B cell (primary cell): ENCODE measurements around the gene PLVAP.
"Not testable (repeated sequence)": the region's sequence is repeated elsewhere in the genome, so short reads cannot be mapped to it uniquely, and the experiment has no call there.

Experiments
- CTCF ChIP-seq: fragments of 200-600 bp; IDR thresholded peaks from one replicate; pipeline ENCODE4 v1.8.0; 2022; ENCODE audit warnings: antibody characterized with exemption, mild to moderate bottlenecking
- EZH2 ChIP-seq: IDR thresholded peaks from 2 replicates; pipeline ENCODE4 v1.6.1; 2012; ENCODE audit warnings: borderline replicate concordance, low read depth, mild to moderate bottlenecking, moderate library complexity, low read length; ENCODE audit not compliant: insufficient read depth, poor library complexity, severe bottlenecking

GRCh38 chr19:17363852-17364605 lies 13.1 kb downstream of the PLVAP start:
- TF ChIP-seq CTCF, EZH2: not testable (repeated sequence)
